Osteoblast (primary cell): ENCODE measurements around the gene KIFBP. TPM values are rescaled to one million over a fixed set of nuclear protein-coding genes. Genes with fewer than 3 reads are reported as not detected.

Experiments used
- DNase-seq: peaks from one replicate; pipeline ENCODE4 v3.0.0; 2011; ENCODE audit warnings: low spot score, mixed read lengths; ENCODE audit not compliant: insufficient read length; ENCODE audit errors: missing footprints
- H2AFZ ChIP-seq: 2 replicates; pipeline ENCODE4 v1.6.0; 2011; ENCODE audit warnings: mild to moderate bottlenecking, low read length
- H3K27ac ChIP-seq: 2 replicates; pipeline ENCODE4 v1.5.1; 2011; ENCODE audit warnings: mild to moderate bottlenecking, low read depth, low read length, moderate library complexity
- H3K27me3 ChIP-seq: 2 replicates; pipeline ENCODE4 v1.6.0; 2012; ENCODE audit warnings: mild to moderate bottlenecking, control low read depth, inconsistent platforms, low read length, moderate library complexity; ENCODE audit not compliant: insufficient read depth
- H3K36me3 ChIP-seq: 2 replicates; pipeline ENCODE4 v1.5.1; 2011; ENCODE audit warnings: mild to moderate bottlenecking, low read length, control low read depth, moderate library complexity; ENCODE audit not compliant: insufficient read depth
- H3K4me1 ChIP-seq: 2 replicates; pipeline ENCODE4 v1.5.1; 2011; ENCODE audit warnings: mild to moderate bottlenecking, low read length, control low read depth, moderate library complexity; ENCODE audit not compliant: insufficient read depth
- H3K4me2 ChIP-seq: 2 replicates; pipeline ENCODE4 v1.6.0; 2011; ENCODE audit warnings: mild to moderate bottlenecking, low read length; ENCODE audit not compliant: insufficient read depth
- H3K4me3 ChIP-seq: fragments of 200-600 bp; sonication (generic); 3 replicates; pipeline ENCODE4 v1.5.1; 2012; ENCODE audit warnings: mild to moderate bottlenecking, low read length, inconsistent platforms; ENCODE audit not compliant: insufficient read depth
- H3K79me2 ChIP-seq: 2 replicates; pipeline ENCODE4 v1.6.0; 2012; ENCODE audit warnings: mild to moderate bottlenecking, low read length, control low read depth, inconsistent platforms; ENCODE audit not compliant: insufficient read depth
- H3K9me3 ChIP-seq: 2 replicates; pipeline ENCODE4 v1.5.1; 2011; ENCODE audit warnings: low read depth, low read length, control low read depth
- H4K20me1 ChIP-seq: 2 replicates; pipeline ENCODE4 v1.6.0; 2012; ENCODE audit warnings: mild to moderate bottlenecking, low read length, control low read depth; ENCODE audit not compliant: insufficient read depth
- total RNA-seq: library from RNA; depleted of rRNA; stranded (reverse); fragments of >200 nt; gene quantifications from 2 replicates; pipeline ENCODE4 v1.2.3, GENCODE V29; 2012
- TF ChIP-seq, protein P1 (sequence below): IDR thresholded peaks from 2 replicates; pipeline ENCODE4 v1.5.1; 2011; ENCODE audit warnings: mild to moderate bottlenecking, low read depth, low read length, moderate library complexity; ENCODE audit errors: extremely low read depth

Gene KIFBP
- total RNA-seq, 1 donor: 30.8 TPM

DNA sequence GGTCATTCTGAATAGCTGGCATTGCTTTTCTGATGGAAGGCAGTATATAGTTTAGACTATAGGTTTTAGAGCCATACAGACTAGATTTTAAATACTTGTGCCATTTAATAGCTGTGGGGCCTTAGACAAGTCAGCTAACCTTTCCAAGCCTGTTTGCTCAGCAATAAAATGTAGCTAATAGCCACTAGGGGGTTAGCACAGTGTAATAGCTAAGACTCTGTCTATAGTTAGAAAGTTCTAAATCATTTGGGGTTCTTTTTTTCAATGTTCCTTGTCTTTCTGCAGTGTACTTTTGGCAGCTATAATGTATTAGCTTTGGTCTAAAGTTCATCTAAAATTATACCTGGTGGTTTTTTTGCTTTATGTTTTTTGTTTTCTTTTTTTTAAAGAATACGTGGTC is 7.5 kb upstream of the KIFBP start:
- peaks cover 30% of the 10 kb centered on the region for H3K79me2 ChIP-seq
- no peak overlapping the region for H3K4me2 ChIP-seq
- H3K4me1 ChIP-seq: no peaks in the 10 kb centered on the region
- H4K20me1 ChIP-seq: peaks cover 10% of the 10 kb centered on the region
- no peak overlapping the region for H3K27ac ChIP-seq
- DNase-seq: no peak
- peaks cover 94% of the 10 kb centered on the region for H3K36me3 ChIP-seq
- H2AFZ ChIP-seq: no peak overlapping the region
- no peak overlapping the region for H3K4me3 ChIP-seq
- TF ChIP-seq, protein P1, sequence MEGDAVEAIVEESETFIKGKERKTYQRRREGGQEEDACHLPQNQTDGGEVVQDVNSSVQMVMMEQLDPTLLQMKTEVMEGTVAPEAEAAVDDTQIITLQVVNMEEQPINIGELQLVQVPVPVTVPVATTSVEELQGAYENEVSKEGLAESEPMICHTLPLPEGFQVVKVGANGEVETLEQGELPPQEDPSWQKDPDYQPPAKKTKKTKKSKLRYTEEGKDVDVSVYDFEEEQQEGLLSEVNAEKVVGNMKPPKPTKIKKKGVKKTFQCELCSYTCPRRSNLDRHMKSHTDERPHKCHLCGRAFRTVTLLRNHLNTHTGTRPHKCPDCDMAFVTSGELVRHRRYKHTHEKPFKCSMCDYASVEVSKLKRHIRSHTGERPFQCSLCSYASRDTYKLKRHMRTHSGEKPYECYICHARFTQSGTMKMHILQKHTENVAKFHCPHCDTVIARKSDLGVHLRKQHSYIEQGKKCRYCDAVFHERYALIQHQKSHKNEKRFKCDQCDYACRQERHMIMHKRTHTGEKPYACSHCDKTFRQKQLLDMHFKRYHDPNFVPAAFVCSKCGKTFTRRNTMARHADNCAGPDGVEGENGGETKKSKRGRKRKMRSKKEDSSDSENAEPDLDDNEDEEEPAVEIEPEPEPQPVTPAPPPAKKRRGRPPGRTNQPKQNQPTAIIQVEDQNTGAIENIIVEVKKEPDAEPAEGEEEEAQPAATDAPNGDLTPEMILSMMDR: peak; percentile 45
- no peaks in the 10 kb centered on the region for H3K9me3 ChIP-seq
- H3K27me3 ChIP-seq: no peaks in the 10 kb centered on the region

- H2AFZ ChIP-seq: no peak overlapping the region
- H3K4me2 ChIP-seq: no peak overlapping the region
- peaks cover 29% of the 10 kb centered on the region for H3K79me2 ChIP-seq
- peaks cover 9% of the 10 kb centered on the region for H4K20me1 ChIP-seq
- H3K27ac ChIP-seq: no peak overlapping the region
- peaks cover 81% of the 10 kb centered on the region for H3K36me3 ChIP-seq
- H3K9me3 ChIP-seq: no peaks in the 10 kb centered on the region
- H3K27me3 ChIP-seq: no peaks in the 10 kb centered on the region
- TF ChIP-seq, protein P1: no peak
- H3K4me1 ChIP-seq: no peaks in the 10 kb centered on the region
- no peak for DNase-seq
- no peak overlapping the region for H3K4me3 ChIP-seq
These were observed 6.2 kb upstream of the KIFBP start for GRCh38 chr10:68982389-68982788.

GRCh38 chr10:68987611-68988010 is 992 bp upstream of the KIFBP start:
- H3K79me2 ChIP-seq: peaks cover 48% of the 10 kb centered on the region
- H3K9me3 ChIP-seq: no peaks in the 10 kb centered on the region
- H3K27me3 ChIP-seq: no peaks in the 10 kb centered on the region
- H2AFZ ChIP-seq: no peak overlapping the region
- TF ChIP-seq, protein P1: no peak
- peaks cover 34% of the 10 kb centered on the region for H3K36me3 ChIP-seq
- peaks cover 28% of the 10 kb centered on the region for H3K4me1 ChIP-seq
- H4K20me1 ChIP-seq: no peaks in the 10 kb centered on the region
- H3K4me3 ChIP-seq: no peak overlapping the region
- DNase-seq: no peak
- H3K4me2 ChIP-seq: no peak overlapping the region
- H3K27ac ChIP-seq: peak overlapping the region; percentile 85

DNA sequence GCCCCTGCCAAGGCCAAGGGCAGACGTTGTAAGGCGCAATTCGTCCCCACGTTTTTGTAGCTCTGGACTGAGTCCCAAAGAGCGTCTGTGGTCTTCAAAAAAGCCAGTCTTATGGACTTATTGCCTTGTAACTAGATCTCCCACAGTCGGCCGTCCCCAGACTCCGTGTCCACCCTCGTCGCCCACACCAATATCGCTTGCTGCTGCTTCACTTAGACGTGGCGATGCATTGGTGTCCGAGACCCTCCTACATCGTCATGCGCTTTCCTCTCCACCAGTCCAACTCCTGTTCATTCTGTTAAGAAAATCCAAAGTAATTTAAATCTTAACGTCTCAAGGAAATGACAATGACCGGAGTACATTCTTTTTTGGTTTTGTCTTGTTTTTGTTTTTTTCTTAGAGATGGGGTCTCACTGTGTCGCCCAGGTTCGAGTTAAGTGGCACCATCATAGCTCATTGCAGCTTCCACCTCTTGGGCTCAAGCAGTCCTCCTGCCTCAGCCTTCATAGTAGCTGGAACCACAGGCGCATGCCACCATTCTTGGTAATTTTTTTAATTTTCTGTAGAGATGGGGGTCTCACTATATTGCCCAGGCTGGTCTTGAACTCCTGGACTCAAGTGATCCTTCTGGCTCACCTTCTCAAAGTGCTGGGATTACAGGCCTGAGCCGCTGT is 851 bp downstream of the KIFBP start:
- peak overlapping the region; percentile 89 for H2AFZ ChIP-seq
- H3K4me2 ChIP-seq: peak overlapping the region; percentile 97
- peak overlapping the region; percentile 99 for H3K4me3 ChIP-seq
- H4K20me1 ChIP-seq: peaks cover 5% of the 10 kb centered on the region
- no peak for DNase-seq
- TF ChIP-seq, protein P1: no peak
- peaks cover 40% of the 10 kb centered on the region for H3K4me1 ChIP-seq
- no peaks in the 10 kb centered on the region for H3K9me3 ChIP-seq
- peak overlapping the region; percentile 85 for H3K27ac ChIP-seq
- H3K27me3 ChIP-seq: no peaks in the 10 kb centered on the region
- H3K79me2 ChIP-seq: peaks cover 58% of the 10 kb centered on the region
- H3K36me3 ChIP-seq: peaks cover 16% of the 10 kb centered on the region
